HG03354 (cell line): ENCODE measurements around the gene LDHAL6B.
"Not testable (repeated sequence)": the region's sequence is repeated elsewhere in the genome, so short reads cannot be mapped to it uniquely, and the experiment has no call there.

Experiments used
- ATAC-seq: cut with Tn5 transposase; IDR thresholded peaks from one replicate; pipeline ENCODE4 v1.9.1; 2021; ENCODE audit warnings: mild to moderate bottlenecking; ENCODE audit not compliant: unreplicated experiment, poor library complexity, severe bottlenecking

LDHAL6B gene

DNA sequence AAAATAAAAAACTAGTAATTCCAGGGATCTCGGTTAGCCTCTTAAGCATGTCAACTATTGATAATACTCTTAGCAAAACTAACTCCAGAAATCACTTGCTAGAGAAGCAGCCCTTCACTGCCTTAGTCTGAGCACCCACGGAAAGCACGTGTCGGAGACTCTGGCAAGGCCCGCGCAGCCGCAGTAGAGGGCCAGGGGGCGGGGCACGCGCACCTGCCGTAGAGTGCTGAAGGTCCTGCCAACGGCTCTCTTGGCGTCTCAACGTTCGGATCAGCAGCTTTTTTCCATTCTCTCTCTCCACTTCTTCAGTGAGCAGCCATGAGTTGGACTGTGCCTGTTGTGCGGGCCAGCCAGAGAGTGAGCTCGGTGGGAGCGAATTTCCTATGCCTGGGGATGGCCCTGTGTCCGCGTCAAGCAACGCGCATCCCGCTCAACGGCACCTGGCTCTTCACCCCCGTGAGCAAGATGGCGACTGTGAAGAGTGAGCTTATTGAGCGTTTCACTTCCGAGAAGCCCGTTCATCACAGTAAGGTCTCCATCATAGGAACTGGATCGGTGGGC lies at the start of gene LDHAL6B:
LDHAL6B (plus strand) TSS at position 221 of the 561 bp plus-strand sequence; CDS start at position 319, 98 bp downstream.
- no peak for ATAC-seq

- no peak for ATAC-seq
Measured at GRCh38 chr15:59157396-59157795, 49.2 kb upstream of the LDHAL6B start.

DNA sequence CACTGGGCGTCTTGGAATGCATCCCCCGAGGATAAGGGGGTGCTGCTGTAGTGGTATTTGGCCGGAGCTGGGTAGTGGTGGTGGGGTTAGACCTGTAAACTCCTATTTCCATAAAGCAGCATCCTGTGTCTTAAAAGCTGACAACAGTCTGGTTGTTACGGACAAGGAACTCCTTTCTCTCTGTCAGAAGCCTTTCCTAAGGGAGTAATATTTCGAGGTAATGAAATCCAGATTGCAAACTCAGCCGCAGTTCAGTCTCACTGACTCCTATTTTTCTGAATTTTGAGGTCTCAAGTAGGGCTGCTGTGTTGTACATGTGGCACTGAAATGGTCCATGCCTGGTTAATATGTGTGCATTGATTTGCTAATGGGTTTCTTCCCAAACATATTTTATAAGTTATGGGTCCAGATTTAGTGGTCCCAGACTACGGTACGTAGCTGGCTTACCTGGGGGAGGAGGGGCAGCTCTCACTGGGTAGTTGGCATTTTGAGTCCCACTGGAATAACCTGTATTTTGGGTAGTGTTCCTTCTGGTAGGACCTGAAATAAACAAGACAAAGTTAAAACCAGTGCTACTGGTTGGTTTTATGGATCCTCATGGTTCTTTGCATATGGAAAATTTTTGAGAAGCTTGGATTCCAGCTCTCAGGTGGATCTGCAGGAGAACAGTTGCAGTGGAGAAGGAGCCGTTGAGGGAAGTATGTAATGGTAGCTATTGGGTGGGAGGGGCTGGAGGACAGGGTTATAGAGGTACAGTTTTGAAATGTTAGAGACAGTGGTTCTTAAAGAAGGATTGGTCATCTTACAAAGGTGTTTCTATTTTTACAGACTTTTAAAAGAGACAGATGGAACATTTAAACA lies 48.6 kb upstream of the LDHAL6B start:
- ATAC-seq, result no peak

DNA sequence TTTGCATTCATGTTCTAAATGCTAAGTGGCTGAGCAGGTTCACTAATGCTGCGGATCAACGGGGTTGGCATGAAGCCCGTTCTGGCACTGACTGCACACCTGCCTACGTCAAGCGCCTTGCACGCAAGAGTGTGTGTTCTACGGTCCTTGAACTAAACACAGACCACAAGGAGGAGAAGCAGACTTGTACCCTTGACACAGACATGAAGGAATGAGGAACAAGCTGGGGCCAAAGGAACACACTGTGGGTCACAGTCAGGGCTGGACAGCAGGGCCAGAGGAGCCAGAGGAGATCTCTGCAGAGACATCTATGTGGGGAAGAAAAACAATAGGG lies 48.0 kb upstream of the LDHAL6B start:
- no peak for ATAC-seq

GRCh38 chr15:59159210-59159609 lies 47.4 kb upstream of the LDHAL6B start:
- ATAC-seq, result no peak

DNA sequence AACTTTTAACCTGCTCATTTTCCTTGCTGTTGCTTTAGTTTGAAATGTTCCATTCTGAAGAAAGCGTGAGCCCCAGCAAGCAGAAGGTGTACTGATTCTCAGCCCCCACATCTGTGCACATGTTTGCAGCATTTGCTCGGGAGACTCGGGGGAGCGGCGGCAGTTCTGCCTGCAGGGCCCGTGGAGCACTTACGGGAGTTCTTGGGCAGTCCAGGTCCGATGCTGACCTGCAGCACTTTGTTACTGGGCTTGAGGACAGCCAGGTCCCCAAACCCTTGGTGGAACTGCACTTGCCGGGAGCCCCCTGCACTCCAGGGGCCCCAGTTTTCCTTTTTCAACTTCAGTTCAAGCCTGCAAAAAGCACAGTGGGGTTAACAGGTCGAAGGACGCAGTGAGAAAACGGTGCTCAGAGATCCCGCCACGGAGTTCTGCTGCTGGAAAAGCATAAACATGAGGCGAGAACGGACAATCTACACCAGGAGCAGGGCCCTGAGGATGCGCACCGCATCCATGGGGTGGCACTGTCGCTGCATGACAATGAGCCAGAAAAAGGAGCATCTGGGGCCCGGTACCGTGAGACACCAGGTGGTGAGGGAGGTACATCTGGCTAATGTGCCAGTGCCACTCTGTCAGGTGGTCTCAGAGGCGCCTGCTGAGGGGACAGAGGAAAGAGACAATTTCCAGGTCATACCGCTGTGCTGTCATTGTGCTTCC lies 45.6 kb upstream of the LDHAL6B start:
- ATAC-seq, result no peak

DNA sequence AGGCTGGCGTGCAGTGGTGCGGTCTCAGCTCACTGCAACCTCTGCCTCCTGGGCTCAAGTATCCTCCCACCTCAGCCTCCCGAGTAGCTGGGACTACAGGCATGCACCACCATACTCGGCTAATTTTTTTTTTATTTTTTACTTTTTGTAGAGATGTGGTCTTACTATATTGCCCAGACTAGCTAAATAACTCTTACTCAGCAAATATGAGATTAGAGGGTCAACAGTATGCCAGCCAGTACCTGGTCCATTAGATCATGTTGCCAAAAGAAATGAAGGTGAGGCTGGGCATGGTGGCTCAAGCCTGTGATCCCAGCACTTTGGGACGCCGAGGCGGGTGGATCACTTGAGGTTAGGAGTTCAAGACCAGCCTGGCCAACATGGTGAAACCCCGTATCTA lies 44.6 kb upstream of the LDHAL6B start:
- ATAC-seq, result not testable (repeated sequence)

DNA sequence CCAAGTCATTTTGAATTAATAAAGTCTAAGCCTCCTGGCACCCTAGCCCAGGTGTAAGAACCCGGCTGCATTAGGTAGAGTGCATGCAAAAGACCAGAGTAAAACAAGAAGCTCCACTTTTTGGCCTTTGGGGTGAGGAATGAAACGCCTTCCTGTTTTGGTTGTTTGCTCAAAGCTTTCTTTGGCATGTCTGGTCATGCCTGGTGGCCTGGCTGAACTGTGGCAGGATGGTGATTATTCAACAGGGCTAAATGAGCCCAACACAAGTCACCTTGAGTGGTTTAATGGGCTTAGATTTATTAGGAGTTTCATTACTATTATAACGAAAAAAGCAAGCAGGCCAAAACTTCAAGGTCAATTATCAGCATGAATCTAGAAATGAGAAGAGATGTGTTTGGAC lies 40.9 kb upstream of the LDHAL6B start:
- no peak for ATAC-seq

DNA sequence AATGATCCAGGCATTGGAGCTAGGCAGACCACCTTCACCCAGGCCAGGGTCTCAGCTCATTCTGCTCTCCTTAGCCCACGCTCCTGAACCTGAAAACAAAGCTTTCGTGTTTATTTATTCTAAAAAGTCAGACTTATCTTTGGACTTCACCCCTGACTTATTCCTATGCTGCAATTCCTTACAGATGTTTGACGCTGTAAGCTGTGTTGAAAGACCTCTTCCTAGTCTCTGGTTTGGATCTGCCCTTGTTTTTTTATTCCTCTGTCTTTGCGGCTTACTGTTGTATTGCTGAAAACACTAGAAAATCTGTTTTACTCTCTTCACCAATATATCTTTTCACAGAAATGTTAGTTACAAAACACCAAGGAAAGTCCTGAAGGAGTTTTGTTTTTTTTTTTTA lies 40.5 kb upstream of the LDHAL6B start:
- ATAC-seq, result no peak

DNA sequence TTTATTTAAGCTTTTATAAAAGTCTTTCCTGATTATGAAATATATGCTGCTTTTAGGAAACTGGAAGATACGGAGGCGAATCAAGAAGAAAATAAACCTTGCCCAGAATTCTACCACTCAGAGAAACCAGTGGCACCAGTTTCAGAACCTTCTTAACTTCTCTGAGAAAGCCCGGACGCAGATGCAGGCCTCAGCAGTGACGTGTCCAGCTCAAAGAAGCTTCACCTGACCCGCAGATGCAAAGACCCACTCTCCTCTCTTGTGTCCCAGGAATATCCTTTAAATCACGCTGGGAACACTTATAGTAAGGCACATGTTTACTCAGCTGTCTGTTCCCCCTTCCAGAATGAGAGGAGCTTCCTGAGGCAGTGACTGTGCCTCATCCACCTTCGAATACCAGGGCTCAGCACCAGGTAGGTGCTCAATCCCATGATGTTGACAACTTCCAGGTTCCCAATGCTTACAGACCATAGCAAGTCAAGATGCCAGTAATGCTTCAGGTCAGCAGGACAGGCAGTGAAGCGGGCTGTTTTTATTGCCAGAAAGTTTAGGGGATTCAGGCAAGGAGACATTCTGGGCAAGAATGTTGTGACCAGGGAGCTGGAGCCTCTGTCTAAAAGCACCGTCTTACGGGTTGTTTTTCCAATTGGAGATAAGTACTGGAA lies 39.9 kb upstream of the LDHAL6B start:
- no peak for ATAC-seq

GRCh38 chr15:59168536-59168935 lies 38.1 kb upstream of the LDHAL6B start:
- ATAC-seq, result no peak

DNA sequence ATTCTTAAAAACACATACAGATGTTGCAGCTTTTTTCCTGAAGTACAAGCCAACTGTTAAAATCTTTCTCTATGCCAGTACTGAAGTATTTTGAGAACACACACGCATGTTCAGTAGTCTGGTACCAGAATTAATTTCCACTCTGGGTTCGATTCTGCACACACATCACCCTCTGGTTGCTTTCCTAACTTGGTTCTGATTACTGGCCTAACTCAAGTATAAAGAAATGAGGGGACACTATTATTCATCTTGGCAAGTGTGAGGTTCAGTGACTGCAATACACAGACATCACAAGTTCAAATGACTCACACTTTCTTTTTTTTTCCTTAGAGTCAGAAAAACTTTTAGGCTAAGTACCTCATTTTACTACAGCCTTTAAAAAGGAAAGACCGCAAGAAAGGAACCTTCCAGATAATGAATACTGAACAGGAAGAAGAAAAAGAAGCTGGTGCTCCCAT lies 37.4 kb upstream of the LDHAL6B start:
- no peak for ATAC-seq

- ATAC-seq, result no peak
Measured at GRCh38 chr15:59170295-59171066, 36.2 kb upstream of the LDHAL6B start.

- no peak for ATAC-seq
Measured at GRCh38 chr15:59171067-59171397, 35.6 kb upstream of the LDHAL6B start.

GRCh38 chr15:59172289-59172901 lies 34.2 kb upstream of the LDHAL6B start:
- ATAC-seq, result no peak

- no peak for ATAC-seq
Measured at GRCh38 chr15:59173194-59173593, 33.4 kb upstream of the LDHAL6B start.

- ATAC-seq, result no peak
Measured at GRCh38 chr15:59174151-59174834, 32.4 kb upstream of the LDHAL6B start.
